PFSK-1 (cell line): ENCODE measurements around the gene NCOA7.

Source experiments
- FOXP2 ChIP-seq: optimal IDR thresholded peaks from 2 replicates; pipeline ENCODE3; 2011; ENCODE audit warnings: borderline replicate concordance, control low read depth, inconsistent platforms; ENCODE audit not compliant: insufficient read depth; ENCODE audit errors: extremely low read length, extremely low read depth
- POLR2AphosphoS5 ChIP-seq: IDR thresholded peaks from 2 replicates; pipeline ENCODE4 v1.6.1; 2012; ENCODE audit warnings: low read depth, mild to moderate bottlenecking, control low read depth, low read length, moderate library complexity
- REST ChIP-seq, 2 experiments: IDR thresholded peaks; 2 replicates each; pipeline versions ENCODE4 v1.6.1 to v1.8.0; 2011 to 2012; ENCODE audit warnings: low read depth in 2 of 2, low read length in 2 of 2, control low read depth in 1 of 2, inconsistent platforms in 1 of 2, mild to moderate bottlenecking in 1 of 2, moderate library complexity in 1 of 2; ENCODE audit not compliant: insufficient read depth in 1 of 2
- SIN3A ChIP-seq: IDR thresholded peaks from 2 replicates; pipeline ENCODE4 v1.6.1; 2012; ENCODE audit warnings: mild to moderate bottlenecking, low read length, moderate library complexity, borderline replicate concordance; ENCODE audit not compliant: insufficient read depth
- TAF1 ChIP-seq: IDR thresholded peaks from 2 replicates; pipeline ENCODE4 v1.6.1; 2012; ENCODE audit warnings: low read length, control low read depth, borderline replicate concordance; ENCODE audit not compliant: insufficient read depth

Gene NCOA7

GRCh38 chr6:125748406-125749172, 42.2 kb upstream of the NCOA7 start:
- no peak for TF ChIP-seq REST (IDR thresholded peaks at IDR 0.05; ENCODE audit: insufficient read depth in 1 of 2, low read depth in 2 of 2, low read length in 2 of 2)
- TF ChIP-seq SIN3A: no peak
- no peak for TF ChIP-seq FOXP2
- no peak for TF ChIP-seq TAF1
- no peak for TF ChIP-seq POLR2AphosphoS5

- TF ChIP-seq POLR2AphosphoS5 (peak; percentile 79), TAF1 (0 out of 2 replicates have a peak, but pooled peaks have one; percentile 15), FOXP2 (peak; percentile 93), REST (IDR thresholded peaks at IDR 0.05; ENCODE audit: insufficient read depth in 1 of 2, low read depth in 2 of 2, low read length in 2 of 2) (no peak)
Observed at GRCh38 chr6:125749173-125749864, 41.4 kb upstream of the NCOA7 start, which contains the start of gene HEY2. HEY2 (plus strand) TSS chr6:125749632; CDS start chr6:125749777, 145 bp downstream.

- no peak for TF ChIP-seq TAF1
- no peak for TF ChIP-seq SIN3A
- no peak for TF ChIP-seq FOXP2
- no peak for TF ChIP-seq POLR2AphosphoS5
- TF ChIP-seq REST (IDR thresholded peaks at IDR 0.05; ENCODE audit: insufficient read depth in 1 of 2, low read depth in 2 of 2, low read length in 2 of 2): no peak
Observed at GRCh38 chr6:125749865-125750691, 40.7 kb upstream of the NCOA7 start.

- TF ChIP-seq REST (IDR thresholded peaks at IDR 0.05; ENCODE audit: insufficient read depth in 1 of 2, low read depth in 2 of 2, low read length in 2 of 2) (no peak), FOXP2 (no peak), SIN3A (no peak), TAF1 (no peak), POLR2AphosphoS5 (no peak)
Observed at GRCh38 chr6:125750692-125751333, 39.9 kb upstream of the NCOA7 start.
